Measurements from ENCODE around the gene IDE.
"Not testable (repeated sequence)": the region's sequence is repeated elsewhere in the genome, so short reads cannot be mapped to it uniquely, and the experiment has no call there.

Gene IDE

GRCh38 chr10:92502296-92502808, 71.5 kb downstream of the IDE start:
- Histone ChIP-seq H2AFZ (ENCODE audit: low read depth, low read length) (no peak overlapping the region), H3K36me3 (ENCODE audit: insufficient read depth, low read length) (peaks cover 21% of the 10 kb centered on the region), H3K27me3 (ENCODE audit: insufficient read depth, low read length) (no peaks in the 10 kb centered on the region), H3K4me3 (ENCODE audit: low read length) (no peak overlapping the region), H3K9me3 (ENCODE audit: low read length) (no peaks in the 10 kb centered on the region), H3K4me1 (ENCODE audit: insufficient read depth, low read length) (no peaks in the 10 kb centered on the region)

- no peak overlapping the region for H3K4me3 ChIP-seq (ENCODE audit: low read length)
- H3K36me3 ChIP-seq (ENCODE audit: insufficient read depth, low read length), result peaks cover 26% of the 10 kb centered on the region
- no peak overlapping the region for H2AFZ ChIP-seq (ENCODE audit: low read depth, low read length)
- H3K9me3 ChIP-seq (ENCODE audit: low read length), result no peaks in the 10 kb centered on the region
- no peaks in the 10 kb centered on the region for H3K4me1 ChIP-seq (ENCODE audit: insufficient read depth, low read length)
- no peaks in the 10 kb centered on the region for H3K27me3 ChIP-seq (ENCODE audit: insufficient read depth, low read length)
These were observed 80.5 kb downstream of the IDE start for GRCh38 chr10:92493362-92493761.

- Histone ChIP-seq H3K36me3 (ENCODE audit: insufficient read depth, low read length) (peaks cover 32% of the 10 kb centered on the region), H2AFZ (ENCODE audit: low read depth, low read length) (no peak overlapping the region), H3K9me3 (ENCODE audit: low read length) (no peaks in the 10 kb centered on the region), H3K27me3 (ENCODE audit: insufficient read depth, low read length) (no peaks in the 10 kb centered on the region), H3K4me1 (ENCODE audit: insufficient read depth, low read length) (no peaks in the 10 kb centered on the region), H3K4me3 (ENCODE audit: low read length) (no peak overlapping the region)
These were observed 81.1 kb downstream of the IDE start for GRCh38 chr10:92492748-92493240.

GRCh38 chr10:92490387-92490786, 83.5 kb downstream of the IDE start:
- H3K4me3 ChIP-seq (ENCODE audit: low read length), result no peak overlapping the region
- H3K36me3 ChIP-seq (ENCODE audit: insufficient read depth, low read length), result peaks cover 50% of the 10 kb centered on the region
- H3K4me1 ChIP-seq (ENCODE audit: insufficient read depth, low read length), result no peaks in the 10 kb centered on the region
- no peaks in the 10 kb centered on the region for H3K9me3 ChIP-seq (ENCODE audit: low read length)
- H3K27me3 ChIP-seq (ENCODE audit: insufficient read depth, low read length), result no peaks in the 10 kb centered on the region
- H2AFZ ChIP-seq (ENCODE audit: low read depth, low read length), result no peak overlapping the region

- no peak overlapping the region for H2AFZ ChIP-seq (ENCODE audit: low read depth, low read length)
- peaks cover 58% of the 10 kb centered on the region for H3K36me3 ChIP-seq (ENCODE audit: insufficient read depth, low read length)
- H3K9me3 ChIP-seq (ENCODE audit: low read length), result no peaks in the 10 kb centered on the region
- no peaks in the 10 kb centered on the region for H3K27me3 ChIP-seq (ENCODE audit: insufficient read depth, low read length)
- no peaks in the 10 kb centered on the region for H3K4me1 ChIP-seq (ENCODE audit: insufficient read depth, low read length)
- no peak overlapping the region for H3K4me3 ChIP-seq (ENCODE audit: low read length)
These were observed 87.3 kb downstream of the IDE start for GRCh38 chr10:92486637-92487036.

GRCh38 chr10:92483539-92483938, 90.4 kb downstream of the IDE start:
- Histone ChIP-seq H3K27me3 (ENCODE audit: insufficient read depth, low read length) (no peaks in the 10 kb centered on the region), H3K9me3 (ENCODE audit: low read length) (no peaks in the 10 kb centered on the region), H2AFZ (ENCODE audit: low read depth, low read length) (no peak overlapping the region), H3K4me1 (ENCODE audit: insufficient read depth, low read length) (no peaks in the 10 kb centered on the region), H3K4me3 (ENCODE audit: low read length) (no peak overlapping the region), H3K36me3 (ENCODE audit: insufficient read depth, low read length) (peaks cover 58% of the 10 kb centered on the region)

GRCh38 chr10:92480413-92480812, 93.5 kb downstream of the IDE start:
- H2AFZ ChIP-seq (ENCODE audit: low read depth, low read length), result no peak overlapping the region
- H3K4me1 ChIP-seq (ENCODE audit: insufficient read depth, low read length), result no peaks in the 10 kb centered on the region
- no peaks in the 10 kb centered on the region for H3K9me3 ChIP-seq (ENCODE audit: low read length)
- peaks cover 44% of the 10 kb centered on the region for H3K36me3 ChIP-seq (ENCODE audit: insufficient read depth, low read length)
- H3K4me3 ChIP-seq (ENCODE audit: low read length), result no peak overlapping the region
- no peaks in the 10 kb centered on the region for H3K27me3 ChIP-seq (ENCODE audit: insufficient read depth, low read length)

GRCh38 chr10:92479547-92479946, 94.3 kb downstream of the IDE start:
- H3K36me3 ChIP-seq (ENCODE audit: insufficient read depth, low read length), result peaks cover 45% of the 10 kb centered on the region
- H3K4me1 ChIP-seq (ENCODE audit: insufficient read depth, low read length), result no peaks in the 10 kb centered on the region
- H3K9me3 ChIP-seq (ENCODE audit: low read length), result no peaks in the 10 kb centered on the region
- no peak overlapping the region for H2AFZ ChIP-seq (ENCODE audit: low read depth, low read length)
- H3K4me3 ChIP-seq (ENCODE audit: low read length), result no peak overlapping the region
- no peaks in the 10 kb centered on the region for H3K27me3 ChIP-seq (ENCODE audit: insufficient read depth, low read length)

- Histone ChIP-seq H3K36me3 (ENCODE audit: insufficient read depth, low read length) (peaks cover 40% of the 10 kb centered on the region), H3K27me3 (ENCODE audit: insufficient read depth, low read length) (no peaks in the 10 kb centered on the region), H2AFZ (ENCODE audit: low read depth, low read length) (no peak overlapping the region), H3K9me3 (ENCODE audit: low read length) (no peaks in the 10 kb centered on the region), H3K4me1 (ENCODE audit: insufficient read depth, low read length) (no peaks in the 10 kb centered on the region), H3K4me3 (ENCODE audit: low read length) (no peak overlapping the region)
These were observed 95.4 kb downstream of the IDE start for GRCh38 chr10:92478536-92478935.

- Histone ChIP-seq H3K9me3 (ENCODE audit: low read length) (no peaks in the 10 kb centered on the region), H3K27me3 (ENCODE audit: insufficient read depth, low read length) (no peaks in the 10 kb centered on the region), H2AFZ (ENCODE audit: low read depth, low read length) (no peak overlapping the region), H3K4me1 (ENCODE audit: insufficient read depth, low read length) (no peaks in the 10 kb centered on the region), H3K36me3 (ENCODE audit: insufficient read depth, low read length) (peaks cover 33% of the 10 kb centered on the region), H3K4me3 (ENCODE audit: low read length) (no peak overlapping the region)
These were observed 98.5 kb downstream of the IDE start for GRCh38 chr10:92475357-92475868.

- Histone ChIP-seq H3K9me3 (ENCODE audit: low read length) (no peaks in the 10 kb centered on the region), H3K4me3 (ENCODE audit: low read length) (no peak overlapping the region), H2AFZ (ENCODE audit: low read depth, low read length) (no peak overlapping the region), H3K27me3 (ENCODE audit: insufficient read depth, low read length) (no peaks in the 10 kb centered on the region), H3K36me3 (ENCODE audit: insufficient read depth, low read length) (peaks cover 40% of the 10 kb centered on the region), H3K4me1 (ENCODE audit: insufficient read depth, low read length) (no peaks in the 10 kb centered on the region)
These were observed 103.9 kb downstream of the IDE start for GRCh38 chr10:92470026-92470425.

GRCh38 chr10:92464364-92464763, 109.5 kb downstream of the IDE start:
- Histone ChIP-seq H3K27me3 (ENCODE audit: insufficient read depth, low read length) (no peaks in the 10 kb centered on the region), H3K36me3 (ENCODE audit: insufficient read depth, low read length) (peaks cover 62% of the 10 kb centered on the region), H3K4me3 (ENCODE audit: low read length) (no peak overlapping the region), H3K4me1 (ENCODE audit: insufficient read depth, low read length) (no peaks in the 10 kb centered on the region), H2AFZ (ENCODE audit: low read depth, low read length) (no peak overlapping the region), H3K9me3 (ENCODE audit: low read length) (no peaks in the 10 kb centered on the region)

GRCh38 chr10:92463582-92463981, 110.3 kb downstream of the IDE start:
- Histone ChIP-seq H2AFZ (ENCODE audit: low read depth, low read length) (no peak overlapping the region), H3K4me3 (ENCODE audit: low read length) (no peak overlapping the region), H3K9me3 (ENCODE audit: low read length) (no peaks in the 10 kb centered on the region), H3K36me3 (ENCODE audit: insufficient read depth, low read length) (peaks cover 57% of the 10 kb centered on the region), H3K4me1 (ENCODE audit: insufficient read depth, low read length) (no peaks in the 10 kb centered on the region), H3K27me3 (ENCODE audit: insufficient read depth, low read length) (no peaks in the 10 kb centered on the region)

GRCh38 chr10:92454955-92455354, 118.9 kb downstream of the IDE start:
- H2AFZ ChIP-seq (ENCODE audit: low read depth, low read length); H3K27me3 ChIP-seq (ENCODE audit: insufficient read depth, low read length); H3K4me1 ChIP-seq (ENCODE audit: insufficient read depth, low read length); H3K4me3 ChIP-seq (ENCODE audit: low read length); H3K9me3 ChIP-seq (ENCODE audit: low read length): not testable (repeated sequence)
- peaks cover 36% of the 10 kb centered on the region for H3K36me3 ChIP-seq (ENCODE audit: insufficient read depth, low read length)

Measured in neuron (in vitro differentiated cells).